HCT116 (cell line): ENCODE results near the gene TMCO4. TPM values are rescaled to one million over a fixed set of nuclear protein-coding genes. Genes with fewer than 3 reads are reported as not detected.
A peak's percentile ranks its signal among the peaks of the same experiment; 100 is the strongest.

Experiments used
- ATAC-seq: fragments of 200-7000 bp; cut with Tn5 transposase; 2 replicates; pipeline ENCODE4 v1.9.1; 2020; ENCODE audit warnings: mild to moderate bottlenecking, moderate library complexity
- BruUV-seq: library from RNA; stranded (reverse); fragments of 400-500 nt; replicated peaks from 2 replicates; lab custom pipeline; 2021; lab: Mats Ljungman, UMichigan
- CTCF ChIA-PET: fragments of 300-600 bp; sonication (Branson Sonifier 250); formaldehyde crosslinking; loops from one replicate; lab custom pipeline; 2021; ENCODE audit warnings: antibody characterized with exemption; lab: Charles Lee
- POLR2A ChIA-PET: fragments of 300-600, 350-600 bp; sonication (Branson Sonifier 250); formaldehyde crosslinking; loops from one replicate; lab custom pipeline; 2021; ENCODE audit warnings: antibody characterized with exemption; lab: Charles Lee
- RAD21 ChIA-PET, 2 experiments: fragments of 300-600 bp; sonication (Branson Sonifier 250); formaldehyde crosslinking; loops; one replicate each; lab custom pipeline; 2023; ENCODE audit warnings: low total read pairs in 2 of 2; ENCODE audit not compliant: uncharacterized antibody in 2 of 2, unreplicated experiment in 2 of 2, low non-redundant PET in 1 of 2; lab: Charles Lee
- DNase-seq: peaks from one replicate; pipeline ENCODE4 v3.0.0-alpha.2; 2010; ENCODE audit warnings: low read depth, low spot score
- H2AFZ ChIP-seq: fragments of 200-600 bp; shearing (Covaris generic), sonication (generic); 2 replicates; pipeline ENCODE4 v1.6.1; 2017; ENCODE audit warnings: low read depth, mixed run types, mixed read lengths, antibody characterized with exemption, low read length; ENCODE audit not compliant: poor library complexity, severe bottlenecking
- H3K27ac ChIP-seq: 2 replicates; pipeline ENCODE4 v1.5.1; 2012; ENCODE audit warnings: low read depth, low read length
- H3K27me3 ChIP-seq: fragments of 200-600 bp; sonication (generic); 2 replicates; pipeline ENCODE4 v1.6.1; 2016; ENCODE audit warnings: mixed run types, low read length, mixed read lengths; ENCODE audit not compliant: insufficient read depth
- H3K36me3 ChIP-seq, 2 experiments: fragments of 200-500 bp in 1 of 2; fragments of 200-600 bp in 1 of 2; sonication (Bioruptor generic) in 1 of 2; sonication (generic) in 1 of 2; 2 replicates each; pipeline versions ENCODE4 v1.5.1 to v1.6.1; 2014 to 2016; ENCODE audit warnings: low read length in 2 of 2, inconsistent platforms in 1 of 2, mixed read lengths in 1 of 2, mixed run types in 1 of 2; ENCODE audit not compliant: insufficient read depth in 2 of 2, control insufficient read depth in 1 of 2
- H3K4me1 ChIP-seq, 2 experiments: fragments of 200-600 bp in 1 of 2; sonication (generic) in 1 of 2; 2 replicates each; pipeline versions ENCODE4 v1.5.1 to v1.6.1; 2012 to 2017; ENCODE audit warnings: low read length in 2 of 2, inconsistent platforms in 1 of 2, mild to moderate bottlenecking in 1 of 2, mixed read lengths in 1 of 2, mixed run types in 1 of 2, moderate library complexity in 1 of 2; ENCODE audit not compliant: insufficient read depth in 2 of 2, control insufficient read depth in 1 of 2
- H3K4me2 ChIP-seq: fragments of 200-600 bp; sonication (generic); 2 replicates; pipeline ENCODE4 v1.6.1; 2017; ENCODE audit warnings: mixed run types, low read length, mixed read lengths
- H3K4me3 ChIP-seq, 2 experiments: fragments of 200-600 bp in 1 of 2; sonication (generic) in 1 of 2; replicated peaks in 1 of 2; 2 replicates each; pipeline ENCODE4 v1.5.1; 2011 to 2016; ENCODE audit warnings: low read length in 2 of 2, control low read depth in 1 of 2, low read depth in 1 of 2, mild to moderate bottlenecking in 1 of 2, mixed read lengths in 1 of 2, mixed run types in 1 of 2
- H3K79me2 ChIP-seq: fragments of 200-600 bp; sonication (generic); 2 replicates; pipeline ENCODE4 v1.6.1; 2017; ENCODE audit warnings: mild to moderate bottlenecking, mixed run types, low read length, moderate library complexity, mixed read lengths; ENCODE audit not compliant: insufficient read depth
- H3K9ac ChIP-seq: fragments of 200-600 bp; sonication (generic); 2 replicates; pipeline ENCODE4 v1.6.1; 2016; ENCODE audit warnings: low read length, mixed read lengths
- H3K9me2 ChIP-seq: fragments of 200-600 bp; sonication (generic), shearing (Covaris generic); 2 replicates; pipeline ENCODE4 v1.6.1; 2017; ENCODE audit warnings: mixed run types, mild to moderate bottlenecking, moderate library complexity; ENCODE audit not compliant: insufficient read depth
- H3K9me3 ChIP-seq, 2 experiments: fragments of 200-500 bp in 1 of 2; fragments of 200-600 bp in 1 of 2; sonication (Bioruptor generic) in 1 of 2; sonication (generic) in 1 of 2; 2 replicates each; pipeline ENCODE4 v1.6.1; 2014 to 2017; ENCODE audit warnings: low read length in 2 of 2, mixed read lengths in 2 of 2, inconsistent platforms in 1 of 2, low read depth in 1 of 2, mild to moderate bottlenecking in 1 of 2, mixed run types in 1 of 2, moderate library complexity in 1 of 2; ENCODE audit not compliant: control insufficient read depth in 1 of 2, insufficient read depth in 1 of 2
- H4K20me1 ChIP-seq: fragments of 200-600 bp; sonication (generic), shearing (Covaris generic); 2 replicates; pipeline ENCODE4 v1.6.1; 2017; ENCODE audit warnings: mixed run types, mild to moderate bottlenecking, moderate library complexity; ENCODE audit not compliant: insufficient read depth
- CBX3 ChIP-seq: IDR thresholded peaks from 2 replicates; pipeline ENCODE4 v1.6.1; 2012; ENCODE audit warnings: low read depth
- CTCF ChIP-seq, 3 experiments: fragments of 200-600 bp in 1 of 3; sonication (generic) in 1 of 3; IDR thresholded peaks in 2 of 3; conservative IDR thresholded peaks in 1 of 3; 2 replicates each; pipeline ENCODE4 v1.5.1; 2012 to 2017; ENCODE audit warnings: low read depth in 2 of 3, low read length in 2 of 3, antibody characterized with exemption in 1 of 3, borderline replicate concordance in 1 of 3, control low read depth in 1 of 3, mild to moderate bottlenecking in 1 of 3, mixed read lengths in 1 of 3, mixed run types in 1 of 3, moderate library complexity in 1 of 3; ENCODE audit not compliant: insufficient read depth in 1 of 3
- EZH2phosphoT487 ChIP-seq: fragments of 200-600 bp; IDR thresholded peaks from 2 replicates; pipeline ENCODE4 v1.6.1; 2018; ENCODE audit warnings: antibody characterized with exemption, borderline replicate concordance
- RAD21 ChIP-seq: IDR thresholded peaks from 2 replicates; pipeline ENCODE4 v1.6.1; 2012; ENCODE audit warnings: low read depth, mild to moderate bottlenecking
- REST ChIP-seq: IDR thresholded peaks from 2 replicates; pipeline ENCODE4 v1.6.1; 2012; ENCODE audit warnings: low read depth
- SP1 ChIP-seq: IDR thresholded peaks from 2 replicates; pipeline ENCODE4 v1.6.1; 2012; ENCODE audit warnings: low read depth
- YY1 ChIP-seq: IDR thresholded peaks from 2 replicates; pipeline ENCODE4 v1.6.1; 2011; ENCODE audit warnings: low read length, low read depth, moderate library complexity, mild to moderate bottlenecking; ENCODE audit not compliant: insufficient replicate concordance; ENCODE audit errors: extremely low read depth
- ZFX ChIP-seq: fragments of 450-650 bp; IDR thresholded peaks from 2 replicates; pipeline ENCODE4 v1.6.1; 2017
- ZNF274 ChIP-seq: fragments of 200-500 bp; sonication (Bioruptor generic); IDR thresholded peaks from 2 replicates; pipeline ENCODE4 v1.6.1; 2014; ENCODE audit warnings: mild to moderate bottlenecking, low read depth, low read length, inconsistent platforms
- intact Hi-C: fragments of 100-400 bp; cut with micrococcal nuclease; formaldehyde crosslinking; loops from 2 replicates; pipeline ENCODE4 v1.10.0; 2022
- total RNA-seq: library from RNA; stranded (reverse); gene quantifications from one replicate; pipeline ENCODE4 v1.2.1, GENCODE V29; 2021; ENCODE audit not compliant: unreplicated experiment

Gene TMCO4
- total RNA-seq, 1 experiment from 2014 or later = 12.7 TPM

- no peak overlapping the region for H3K9ac ChIP-seq
- POLR2A ChIA-PET = no interaction called here
- peaks cover 0 to 8% of the 10 kb centered on the region in 2 experiments; a peak in 2 of 4 replicates for H3K4me1 ChIP-seq
- RAD21 ChIA-PET = no interaction called here
- H3K9me3 ChIP-seq = no peaks in the 10 kb centered on the region
- CTCF ChIA-PET = no interaction called here
- no peak overlapping the region for H2AFZ ChIP-seq
- TF ChIP-seq EZH2phosphoT487 = no peak
- no peak for TF ChIP-seq ZNF274
- TF ChIP-seq SP1 = no peak
- TF ChIP-seq CBX3 = no peak
- TF ChIP-seq YY1 = no peak
- no peak for TF ChIP-seq ZFX
- BruUV-seq = no TSS peak
- intact Hi-C loops = no loop called here
- H3K36me3 ChIP-seq = no peaks in the 10 kb centered on the region
- H3K9me2 ChIP-seq = no peaks in the 10 kb centered on the region
- no peak overlapping the region for H3K27ac ChIP-seq
- H3K27me3 ChIP-seq = no peaks in the 10 kb centered on the region
- no peak overlapping the region for H3K4me2 ChIP-seq
- H3K79me2 ChIP-seq = no peaks in the 10 kb centered on the region
- H4K20me1 ChIP-seq = no peaks in the 10 kb centered on the region
- DNase-seq = no peak
- ATAC-seq = no peak
- H3K4me3 ChIP-seq = no peak overlapping the region
Measured at GRCh38 chr1:19717467-19717866, 82.2 kb downstream of the TMCO4 start.

GRCh38 chr1:19715334-19716203 lies 84.1 kb downstream of the TMCO4 start:
- Histone ChIP-seq H2AFZ (no peak overlapping the region), H3K27me3 (no peaks in the 10 kb centered on the region)
- intact Hi-C loops = no loop called here
- peak; percentile 99 for ATAC-seq
- TF ChIP-seq RAD21 (peak; percentile 74), CTCF (IDR thresholded peaks at IDR 0.05 in 2 of 3, conservative IDR thresholded peaks at IDR 0.05 in 1 of 3; ENCODE audit: borderline replicate concordance in 1 of 3, insufficient read depth in 1 of 3, low read depth in 2 of 3, low read length in 2 of 3) (peak; percentile 89 to 95 (median 95)), SP1 (no peak; the same call in 1 of the 2 replicates), REST (no peak), YY1 (peak; percentile 44)
- TF ChIP-seq, all 23 proteins: peak for 3
- no peaks in the 10 kb centered on the region for H3K79me2 ChIP-seq
- no peaks in the 10 kb centered on the region for H4K20me1 ChIP-seq
- no peaks in the 10 kb centered on the region for H3K9me3 ChIP-seq
- ChIA-PET CTCF (interaction anchor here (0.6 to 2.3 kb wide), 11 partner anchors 10 to 167 kb away, joined by 3 to 43 read pairs (median 4); partner anchors contain the start of gene OTUD3), POLR2A (no interaction called here), RAD21 (no interaction called here)
- peaks cover 0 to 8% of the 10 kb centered on the region in 2 experiments; a peak in 2 of 4 replicates for H3K4me1 ChIP-seq
- H3K9ac ChIP-seq = no peak overlapping the region
- H3K36me3 ChIP-seq = no peaks in the 10 kb centered on the region
- H3K4me2 ChIP-seq = peak overlapping the region; percentile 45
- H3K9me2 ChIP-seq = no peaks in the 10 kb centered on the region
- DNase-seq = peak; percentile 93
- H3K4me3 ChIP-seq = no peak overlapping the region
- no TSS peak for BruUV-seq
- no peak overlapping the region for H3K27ac ChIP-seq
